GM12878 (cell line): ENCODE data around the gene ABCA13. TPM values are rescaled to one million over a fixed set of nuclear protein-coding genes. Genes with fewer than 3 reads are reported as not detected.

Source experiments
- ATAC-seq: fragments of 200-7000 bp; cut with Tn5 transposase; 3 replicates; pipeline ENCODE4 v1.9.1; 2020; ENCODE audit warnings: mild to moderate bottlenecking, moderate library complexity
- BruUV-seq: library from RNA; stranded (reverse); fragments of 400-500 nt; replicated peaks from 2 replicates; lab custom pipeline; 2021; lab: Mats Ljungman, UMichigan
- CTCF ChIA-PET: fragments of 300-600 bp; sonication (Branson Sonifier 250); formaldehyde crosslinking; extraction: SDS; loops from one replicate; lab custom pipeline; 2021; ENCODE audit warnings: inconsistent platforms; lab: Yijun Ruan, JAX
- POLR2A ChIA-PET: fragments of 350-600 bp; formaldehyde crosslinking; extraction: SDS; loops from one replicate; lab custom pipeline; 2021; ENCODE audit warnings: inconsistent platforms; lab: Charles Lee
- RAD21 ChIA-PET: fragments of 300-600 bp; sonication (Branson Sonifier 250); formaldehyde crosslinking; loops from one replicate; lab custom pipeline; 2023; ENCODE audit warnings: antibody characterized with exemption; ENCODE audit not compliant: unreplicated experiment; lab: Charles Lee
- SMC1A ChIA-PET: fragments of 300-600 bp; sonication (Branson Sonifier 250); formaldehyde crosslinking; loops from one replicate; lab custom pipeline; 2023; ENCODE audit not compliant: unreplicated experiment, uncharacterized antibody; lab: Charles Lee
- DNase-seq: peaks from one replicate; pipeline ENCODE4 v3.0.0-alpha.2; 2011; ENCODE audit warnings: low read depth, low spot score
- FAIRE-seq: peaks from 3 replicates; lab custom pipeline; 2011; peaks lifted over from hg19 to GRCh38; lab: Jason Lieb, UNC
- H2AFZ ChIP-seq: 2 replicates; pipeline ENCODE4 v1.6.0; 2011; ENCODE audit warnings: low read depth, low read length, control low read depth; ENCODE audit not compliant: control insufficient read depth
- H3K27ac ChIP-seq: 2 replicates; pipeline ENCODE4 v1.5.1; 2011; ENCODE audit warnings: control low read depth; ENCODE audit not compliant: control insufficient read depth, insufficient read depth
- H3K27me3 ChIP-seq, 2 experiments: replicated peaks in 1 of 2; 2 replicates each; pipeline versions ENCODE4 v1.6.0 to v1.6.1; 2011; ENCODE audit warnings: low read length in 1 of 2; ENCODE audit not compliant: control insufficient read depth in 2 of 2, insufficient read depth in 2 of 2
- H3K36me3 ChIP-seq, 2 experiments: 2 replicates each; pipeline ENCODE4 v1.5.1; 2011; ENCODE audit warnings: low read length in 1 of 2; ENCODE audit not compliant: control insufficient read depth in 2 of 2, insufficient read depth in 2 of 2
- H3K4me1 ChIP-seq: 2 replicates; pipeline ENCODE4 v1.6.1; 2011; ENCODE audit warnings: mild to moderate bottlenecking, low read length, moderate library complexity, mixed read lengths; ENCODE audit not compliant: control insufficient read depth, insufficient read depth
- H3K4me2 ChIP-seq: 2 replicates; pipeline ENCODE4 v1.6.0; 2011; ENCODE audit warnings: control low read depth; ENCODE audit not compliant: control insufficient read depth, insufficient read depth
- H3K4me3 ChIP-seq: fragments of 200-600 bp; sonication (generic); 2 replicates; pipeline ENCODE4 v1.5.1; 2016
- H3K79me2 ChIP-seq: 2 replicates; pipeline ENCODE4 v1.6.0; 2011; ENCODE audit warnings: low read length; ENCODE audit not compliant: control insufficient read depth, insufficient read depth
- H3K9ac ChIP-seq: 2 replicates; pipeline ENCODE4 v1.8.0; 2011; ENCODE audit warnings: low read length, control low read depth, mixed read lengths; ENCODE audit not compliant: control insufficient read depth, insufficient read depth
- H3K9me3 ChIP-seq: replicated peaks from 3 replicates; pipeline ENCODE4 v1.5.1; 2011; ENCODE audit warnings: mild to moderate bottlenecking, low read length; ENCODE audit not compliant: control insufficient read depth, insufficient read depth
- H4K20me1 ChIP-seq: 2 replicates; pipeline ENCODE4 v1.6.0; 2011; ENCODE audit not compliant: control insufficient read depth, insufficient read depth
- BCL11A ChIP-seq: IDR thresholded peaks from 2 replicates; pipeline ENCODE4 v1.6.1; 2011; ENCODE audit warnings: low read depth, low read length
- BRCA1 ChIP-seq: IDR thresholded peaks from 2 replicates; pipeline ENCODE4 v1.6.1; 2011; ENCODE audit warnings: low read depth, low read length, improper control_type of control experiment
- CBFB ChIP-seq: IDR thresholded peaks from 2 replicates; pipeline ENCODE4 v1.6.1; 2016; ENCODE audit warnings: antibody characterized with exemption, low read depth
- EED ChIP-seq: sonication (generic); IDR thresholded peaks from 2 replicates; pipeline ENCODE4 v1.6.1; 2016; ENCODE audit warnings: antibody characterized with exemption, low read depth
- ELK1 ChIP-seq: IDR thresholded peaks from 2 replicates; pipeline ENCODE4 v1.6.1; 2012; ENCODE audit warnings: low read depth, low read length, improper control_type of control experiment
- ESRRA ChIP-seq: IDR thresholded peaks from 2 replicates; pipeline ENCODE4 v1.6.1; 2012; ENCODE audit warnings: mild to moderate bottlenecking, low read length, improper control_type of control experiment
- FOXM1 ChIP-seq: IDR thresholded peaks from 2 replicates; pipeline ENCODE4 v1.6.1; 2012; ENCODE audit warnings: low read depth, mild to moderate bottlenecking, inconsistent platforms, low read length, moderate library complexity
- HDAC2 ChIP-seq: fragments of 200-600 bp; sonication (generic); IDR thresholded peaks from 2 replicates; pipeline ENCODE4 v1.6.1; 2017
- IKZF2 ChIP-seq, 2 experiments: fragments of 450-650 bp; IDR thresholded peaks; 2 replicates each; pipeline ENCODE4 v1.6.1; 2017; ENCODE audit warnings: mild to moderate bottlenecking in 2 of 2, moderate library complexity in 2 of 2
- KLF5 ChIP-seq: fragments of 450-650 bp; IDR thresholded peaks from 2 replicates; pipeline ENCODE4 v1.6.1; 2014; ENCODE audit warnings: mild to moderate bottlenecking; ENCODE audit not compliant: partially characterized antibody
- MAX ChIP-seq: IDR thresholded peaks from 2 replicates; pipeline ENCODE4 v1.6.1; 2012; ENCODE audit warnings: low read depth, low read length, improper control_type of control experiment
- NR2F1 ChIP-seq: fragments of 450-650 bp; conservative IDR thresholded peaks from 2 replicates; pipeline ENCODE4 v1.6.1; 2017; ENCODE audit warnings: mild to moderate bottlenecking
- POLR2AphosphoS2 ChIP-seq: IDR thresholded peaks from 2 replicates; pipeline ENCODE4 v1.6.1; 2011; ENCODE audit warnings: low read depth, mild to moderate bottlenecking, low read length, improper control_type of control experiment, moderate library complexity
- RELB ChIP-seq: fragments of 450-650 bp; IDR thresholded peaks from 2 replicates; pipeline ENCODE4 v1.6.1; 2017; ENCODE audit warnings: low read depth, mild to moderate bottlenecking, moderate library complexity
- SIX5 ChIP-seq: IDR thresholded peaks from 2 replicates; pipeline ENCODE4 v1.6.1; 2011; ENCODE audit warnings: mild to moderate bottlenecking, low read depth, low read length, moderate library complexity; ENCODE audit not compliant: severe bottlenecking
- SMAD5 ChIP-seq: IDR thresholded peaks from 2 replicates; pipeline ENCODE4 v1.6.1; 2016; ENCODE audit warnings: antibody characterized with exemption, low read depth
- SUPT20H ChIP-seq: IDR thresholded peaks from 2 replicates; pipeline ENCODE4 v1.6.1; 2011; ENCODE audit warnings: low read depth, mild to moderate bottlenecking, low read length, moderate library complexity, borderline replicate concordance; ENCODE audit not compliant: control insufficient read depth
- TBL1XR1 ChIP-seq: IDR thresholded peaks from 2 replicates; pipeline ENCODE4 v1.6.1; 2012; ENCODE audit warnings: low read depth, low read length, improper control_type of control experiment
- ZNF592 ChIP-seq: fragments of 450-650 bp; IDR thresholded peaks from 2 replicates; pipeline ENCODE4 v1.6.1; 2017; ENCODE audit warnings: mild to moderate bottlenecking, moderate library complexity
- ZNF622 ChIP-seq: fragments of 450-650 bp; IDR thresholded peaks from 2 replicates; pipeline ENCODE4 v1.6.1; 2017; ENCODE audit warnings: mild to moderate bottlenecking, inconsistent platforms
- WGBS: methylation state at CpG from one replicate; pipeline ENCODE4 v1.1.6; 2016; ENCODE audit warnings: low lambda C conversion rate; ENCODE audit not compliant: insufficient replicate concordance, insufficient coverage; ENCODE audit errors: missing lambda C conversion rate; 5-methylcytosine and 5-hydroxymethylcytosine counted together
- in situ Hi-C: fragments of 300-500 bp; cut with MboI; formaldehyde crosslinking; loops from 9 replicates; pipeline ENCODE4 v1.14.3; 2018; ENCODE audit warnings: mixed read lengths
- intact Hi-C: fragments of 100-400 bp; cut with micrococcal nuclease; formaldehyde crosslinking; loops from one replicate; pipeline ENCODE4 v1.14.2; 2022; ENCODE audit not compliant: unreplicated experiment
- polyA plus RNA-seq, 11 experiments: library from polyadenylated mRNA; depleted of rRNA in 4 of 11; unstranded in 6 of 11; stranded (reverse) in 5 of 11; fragments of >200 nt; fragmentation: Nextera tagmentation in 4 of 11; fragmentation: Illumina TruSeq in 1 of 11; extraction: Ambion mirVana in 4 of 11; extraction: Trizol in 1 of 11; gene quantifications; 1 replicate in 1 of 11; 2 replicates in 10 of 11; pipeline versions ENCODE4 v1.2.1 to v1.2.3, GENCODE V29; 2011 to 2016; ENCODE audit warnings: inconsistent platforms in 2 of 11, missing spikeins in 2 of 11, low read depth in 1 of 11
- total RNA-seq, 4 experiments: library from RNA; depleted of rRNA in 3 of 4; stranded (reverse); fragments of >200 nt in 3 of 4; fragmentation: Illumina TruSeq in 1 of 4; extraction: Trizol in 1 of 4; gene quantifications; 2 replicates each; pipeline versions ENCODE4 v1.2.1 to v1.2.3, GENCODE V29; 2013 to 2021

Gene ABCA13
- total and polyA plus RNA-seq, 10 of the 15 experiments (the other 5 are each of a cell fraction or from before 2014, with no cell fraction given), result under 0.01 to 0.98 (median 0.04) TPM; not detected in 2

DNA sequence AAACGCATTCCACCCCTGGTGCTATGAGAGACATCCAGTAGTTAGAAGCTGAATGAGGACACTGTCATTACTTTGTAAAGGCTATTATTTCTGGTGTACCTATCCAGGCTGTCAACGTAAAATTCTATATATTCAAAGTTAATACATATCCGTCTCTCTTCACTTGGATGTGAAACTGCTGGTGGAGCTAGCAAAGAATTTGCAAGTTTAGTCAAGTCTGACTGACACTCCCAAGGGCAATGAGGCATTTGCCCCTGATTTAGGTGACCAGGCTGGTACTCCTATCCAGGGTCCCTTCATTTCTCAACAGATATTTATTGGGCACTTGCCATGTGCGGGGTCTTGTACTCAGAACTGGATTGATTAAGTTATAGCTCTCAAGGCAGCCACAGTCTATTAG, 493.0 kb downstream of the ABCA13 start:
- no peaks in the 10 kb centered on the region for H3K79me2 ChIP-seq
- H3K9me3 ChIP-seq, result no peaks in the 10 kb centered on the region
- in situ Hi-C loops (no loop called here), intact Hi-C loops (no loop called here)
- H3K36me3 ChIP-seq, result no peaks in the 10 kb centered on the region
- DNase-seq (no peak), FAIRE-seq (no peak), ATAC-seq (no peak)
- no peak overlapping the region for H3K4me2 ChIP-seq
- no peaks in the 10 kb centered on the region for H3K4me1 ChIP-seq
- H4K20me1 ChIP-seq, result no peaks in the 10 kb centered on the region
- CTCF ChIA-PET, result no interaction called here
- no peaks in the 10 kb centered on the region for H3K27me3 ChIP-seq
- H2AFZ ChIP-seq, result no peak overlapping the region
- BruUV-seq, result no TSS peak
- H3K27ac ChIP-seq, result no peak overlapping the region
- H3K4me3 ChIP-seq, result no peak overlapping the region
- no peak for TF ChIP-seq ZNF622
- no peak for TF ChIP-seq BRCA1
- TF ChIP-seq NR2F1, result no peak
- no peak for TF ChIP-seq ESRRA
- TF ChIP-seq HDAC2, result no peak
- TF ChIP-seq SIX5, result no peak
- TF ChIP-seq SMAD5, result no peak
- TF ChIP-seq IKZF2 (IDR thresholded peaks at IDR 0.05), result no peak
- no peak for TF ChIP-seq ZNF592
- TF ChIP-seq POLR2AphosphoS2, result no peak
- TF ChIP-seq MAX, result no peak
- TF ChIP-seq KLF5, result no peak
- TF ChIP-seq EED, result no peak
- no peak for TF ChIP-seq TBL1XR1
- no peak for TF ChIP-seq SUPT20H
- no peak for TF ChIP-seq RELB
- TF ChIP-seq BCL11A, result no peak
- no peak for TF ChIP-seq CBFB
- no peak for TF ChIP-seq FOXM1
- TF ChIP-seq ELK1, result no peak
- WGBS, result 17% methylated on average over 4 of the region's 4 CpGs
- POLR2A ChIA-PET, result no interaction called here
- H3K9ac ChIP-seq, result no peak overlapping the region
- SMC1A ChIA-PET, result no interaction called here
- RAD21 ChIA-PET, result no interaction called here
